HUES64 (cell line): ENCODE results near the gene CORO2B.

Source experiments
- H3K27ac ChIP-seq: 2 replicates; pipeline ENCODE4 v1.7.0; 2013; ENCODE audit warnings: low read depth, low read length, inconsistent platforms
- H3K27me3 ChIP-seq: 2 replicates; pipeline ENCODE4 v1.6.1; 2013; ENCODE audit warnings: mild to moderate bottlenecking, low read length; ENCODE audit not compliant: insufficient read depth
- H3K36me3 ChIP-seq: 2 replicates; pipeline ENCODE4 v1.6.1; 2013; ENCODE audit warnings: mild to moderate bottlenecking, low read length; ENCODE audit not compliant: insufficient read depth
- H3K4me1 ChIP-seq: 2 replicates; pipeline ENCODE4 v1.6.1; 2013; ENCODE audit warnings: mild to moderate bottlenecking, low read length, moderate library complexity; ENCODE audit not compliant: insufficient read depth
- H3K4me3 ChIP-seq: 2 replicates; pipeline ENCODE4 v1.5.1; 2013; ENCODE audit warnings: mild to moderate bottlenecking, low read length, moderate library complexity
- H3K9ac ChIP-seq: 2 replicates; pipeline ENCODE4 v1.6.1; 2013; ENCODE audit warnings: mild to moderate bottlenecking, low read depth, low read length
- H3K9me3 ChIP-seq: 2 replicates; pipeline ENCODE4 v1.6.1; 2013; ENCODE audit warnings: low read depth, low read length; ENCODE audit not compliant: insufficient read depth
- WGBS: fragments of 150-250, 120-280 bp; methylation state at CpG from one replicate; pipeline ENCODE4 v1.1.7; 2013; ENCODE audit warnings: missing lambda C conversion rate; 5-methylcytosine and 5-hydroxymethylcytosine counted together

Gene CORO2B

GRCh38 chr15:68699881-68700454 lies 121.2 kb downstream of the CORO2B start:
- Histone ChIP-seq H3K9ac (no peak overlapping the region), H3K4me3 (no peak overlapping the region), H3K27ac (no peak overlapping the region), H3K4me1 (peaks cover 21% of the 10 kb centered on the region), H3K36me3 (no peaks in the 10 kb centered on the region), H3K27me3 (no peaks in the 10 kb centered on the region), H3K9me3 (no peaks in the 10 kb centered on the region)
- 79% methylated on average over 12 of the region's 12 CpGs for WGBS

GRCh38 chr15:68700455-68701123 lies 121.8 kb downstream of the CORO2B start:
- Histone ChIP-seq H3K4me1 (peaks cover 15% of the 10 kb centered on the region), H3K9me3 (no peaks in the 10 kb centered on the region), H3K27me3 (no peaks in the 10 kb centered on the region), H3K4me3 (peak overlapping the region; percentile 19; the same call in 1 of the 2 replicates), H3K36me3 (no peaks in the 10 kb centered on the region), H3K27ac (no peak overlapping the region), H3K9ac (0 out of 2 replicates have a peak overlapping the region, but pooled peaks have one; percentile 31)
- 19% methylated on average over 19 of the region's 19 CpGs for WGBS

GRCh38 chr15:68701886-68702285 lies 123.1 kb downstream of the CORO2B start:
- Histone ChIP-seq H3K4me1 (peaks cover 15% of the 10 kb centered on the region), H3K27ac (no peak overlapping the region), H3K4me3 (no peak overlapping the region), H3K9ac (no peak overlapping the region), H3K9me3 (no peaks in the 10 kb centered on the region), H3K27me3 (no peaks in the 10 kb centered on the region), H3K36me3 (no peaks in the 10 kb centered on the region)
- WGBS = 81% methylated on average over 6 of the region's 6 CpGs

- no peak overlapping the region for H3K9ac ChIP-seq
- no peaks in the 10 kb centered on the region for H3K9me3 ChIP-seq
- WGBS = 61% methylated on average over 6 of the region's 6 CpGs
- H3K4me3 ChIP-seq = no peak overlapping the region
- no peak overlapping the region for H3K27ac ChIP-seq
- H3K36me3 ChIP-seq = no peaks in the 10 kb centered on the region
- H3K4me1 ChIP-seq = peaks cover 13% of the 10 kb centered on the region
- H3K27me3 ChIP-seq = no peaks in the 10 kb centered on the region
Observed at GRCh38 chr15:68704496-68705021, 125.8 kb downstream of the CORO2B start.

- no peaks in the 10 kb centered on the region; the same call in 1 of the 2 replicates for H3K4me1 ChIP-seq
- WGBS = 88% methylated on average over 4 of the region's 4 CpGs
- no peaks in the 10 kb centered on the region for H3K9me3 ChIP-seq
- H3K36me3 ChIP-seq = no peaks in the 10 kb centered on the region
- H3K27ac ChIP-seq = no peak overlapping the region
- H3K9ac ChIP-seq = no peak overlapping the region
- H3K4me3 ChIP-seq = no peak overlapping the region
- no peaks in the 10 kb centered on the region for H3K27me3 ChIP-seq
Observed at GRCh38 chr15:68706256-68706655, 127.5 kb downstream of the CORO2B start.

- Histone ChIP-seq H3K9me3 (no peaks in the 10 kb centered on the region), H3K27me3 (no peaks in the 10 kb centered on the region), H3K4me1 (no peaks in the 10 kb centered on the region; the same call in 1 of the 2 replicates), H3K9ac (no peak overlapping the region), H3K27ac (no peak overlapping the region), H3K4me3 (no peak overlapping the region), H3K36me3 (no peaks in the 10 kb centered on the region)
- 93% methylated on average over 11 of the region's 11 CpGs for WGBS
Observed at GRCh38 chr15:68706931-68707330, 128.1 kb downstream of the CORO2B start.

- Histone ChIP-seq H3K9ac (no peak overlapping the region), H3K27ac (no peak overlapping the region), H3K4me3 (no peak overlapping the region), H3K27me3 (no peaks in the 10 kb centered on the region), H3K4me1 (no peaks in the 10 kb centered on the region; the same call in 1 of the 2 replicates), H3K36me3 (no peaks in the 10 kb centered on the region), H3K9me3 (no peaks in the 10 kb centered on the region)
- 82% methylated on average over 5 of the region's 5 CpGs for WGBS
Observed at GRCh38 chr15:68707386-68707785, 128.6 kb downstream of the CORO2B start.

- 82% methylated on average over 1 of the region's 1 CpG for WGBS
- Histone ChIP-seq H3K4me1 (no peaks in the 10 kb centered on the region), H3K36me3 (no peaks in the 10 kb centered on the region), H3K27ac (no peak overlapping the region), H3K9ac (no peak overlapping the region), H3K4me3 (no peak overlapping the region), H3K27me3 (no peaks in the 10 kb centered on the region), H3K9me3 (no peaks in the 10 kb centered on the region)
Observed at GRCh38 chr15:68709876-68710275, 131.1 kb downstream of the CORO2B start.

- whole genome bisulfite sequencing = 96% methylated on average over 16 of the region's 16 CpGs
- no peaks in the 10 kb centered on the region for H3K27me3 ChIP-seq
- H3K4me1 ChIP-seq = no peaks in the 10 kb centered on the region
- no peak overlapping the region for H3K27ac ChIP-seq
- H3K36me3 ChIP-seq = no peaks in the 10 kb centered on the region
- H3K9me3 ChIP-seq = no peaks in the 10 kb centered on the region
- H3K9ac ChIP-seq = no peak overlapping the region
- H3K4me3 ChIP-seq = no peak overlapping the region
Observed at GRCh38 chr15:68710536-68710935, 131.7 kb downstream of the CORO2B start.

- no peak overlapping the region for H3K27ac ChIP-seq
- no peak overlapping the region for H3K9ac ChIP-seq
- H3K36me3 ChIP-seq = no peaks in the 10 kb centered on the region
- no peaks in the 10 kb centered on the region for H3K27me3 ChIP-seq
- 80% methylated on average over 10 of the region's 10 CpGs for WGBS
- no peaks in the 10 kb centered on the region for H3K4me1 ChIP-seq
- H3K4me3 ChIP-seq = no peak overlapping the region
- H3K9me3 ChIP-seq = no peaks in the 10 kb centered on the region
Observed at GRCh38 chr15:68711406-68711805, 132.6 kb downstream of the CORO2B start.

GRCh38 chr15:68712886-68713285 lies 134.1 kb downstream of the CORO2B start:
- no peaks in the 10 kb centered on the region for H3K27me3 ChIP-seq
- H3K4me3 ChIP-seq = no peak overlapping the region
- H3K4me1 ChIP-seq = no peaks in the 10 kb centered on the region
- no peak overlapping the region for H3K9ac ChIP-seq
- 91% methylated on average over 4 of the region's 4 CpGs for WGBS
- no peak overlapping the region for H3K27ac ChIP-seq
- no peaks in the 10 kb centered on the region for H3K36me3 ChIP-seq
- H3K9me3 ChIP-seq = no peaks in the 10 kb centered on the region
